Measurements from ENCODE around the gene IDE. TPM values are rescaled to one million over a fixed set of nuclear protein-coding genes. Genes with fewer than 3 reads are reported as not detected.
"Not testable (repeated sequence)": the region's sequence is repeated elsewhere in the genome, so short reads cannot be mapped to it uniquely, and the experiment has no call there.

IDE gene
- total RNA-seq, 2 donors from 2014 or later, result 39.0 to 44.8 TPM

GRCh38 chr10:92404612-92405418 is 169.1 kb downstream of the IDE start:
- Histone ChIP-seq H3K9ac (ENCODE audit: low read depth in 2 of 2, low read length in 2 of 2) (no peak overlapping the region), H3K4me1 (no peaks in the 10 kb centered on the region), H3K36me3 (no peaks in the 10 kb centered on the region), H3K9me3 (no peaks in the 10 kb centered on the region), H3K27me3 (no peaks in the 10 kb centered on the region), H3K27ac (no peak overlapping the region), H3K4me3 (no peak overlapping the region)
- intact Hi-C loops (cut with DNase I), result no loop called here
- TF ChIP-seq, protein P1, sequence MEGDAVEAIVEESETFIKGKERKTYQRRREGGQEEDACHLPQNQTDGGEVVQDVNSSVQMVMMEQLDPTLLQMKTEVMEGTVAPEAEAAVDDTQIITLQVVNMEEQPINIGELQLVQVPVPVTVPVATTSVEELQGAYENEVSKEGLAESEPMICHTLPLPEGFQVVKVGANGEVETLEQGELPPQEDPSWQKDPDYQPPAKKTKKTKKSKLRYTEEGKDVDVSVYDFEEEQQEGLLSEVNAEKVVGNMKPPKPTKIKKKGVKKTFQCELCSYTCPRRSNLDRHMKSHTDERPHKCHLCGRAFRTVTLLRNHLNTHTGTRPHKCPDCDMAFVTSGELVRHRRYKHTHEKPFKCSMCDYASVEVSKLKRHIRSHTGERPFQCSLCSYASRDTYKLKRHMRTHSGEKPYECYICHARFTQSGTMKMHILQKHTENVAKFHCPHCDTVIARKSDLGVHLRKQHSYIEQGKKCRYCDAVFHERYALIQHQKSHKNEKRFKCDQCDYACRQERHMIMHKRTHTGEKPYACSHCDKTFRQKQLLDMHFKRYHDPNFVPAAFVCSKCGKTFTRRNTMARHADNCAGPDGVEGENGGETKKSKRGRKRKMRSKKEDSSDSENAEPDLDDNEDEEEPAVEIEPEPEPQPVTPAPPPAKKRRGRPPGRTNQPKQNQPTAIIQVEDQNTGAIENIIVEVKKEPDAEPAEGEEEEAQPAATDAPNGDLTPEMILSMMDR (IDR thresholded peaks at IDR 0.05), result no peak
- no peak for DNase-seq

GRCh38 chr10:92402234-92402633 is 171.7 kb downstream of the IDE start:
- intact Hi-C loops (cut with DNase I); H3K9ac ChIP-seq (ENCODE audit: low read depth in 2 of 2, low read length in 2 of 2); H3K4me3 ChIP-seq; H3K36me3 ChIP-seq; DNase-seq; H3K27me3 ChIP-seq; H3K9me3 ChIP-seq; H3K27ac ChIP-seq; H3K4me1 ChIP-seq: not testable (repeated sequence)

Other genes with a start within 250 kb of the IDE start
- 10 to 100 TPM; 10.2 to 31.6 TPM for gene KIF11, start 19.0 kb upstream of the IDE start, total RNA-seq
- 1 to 10 TPM; 2.1 to 7.1 TPM for gene HHEX, start 115.9 kb upstream of the IDE start, total RNA-seq

Data from colonic mucosa (tissue), 4 donors.